Measurements from ENCODE around the gene GSPT1. TPM values are rescaled to one million over a fixed set of nuclear protein-coding genes. Genes with fewer than 3 reads are reported as not detected.
"Not testable (repeated sequence)": the region's sequence is repeated elsewhere in the genome, so short reads cannot be mapped to it uniquely, and the experiment has no call there.

The GSPT1 gene
- total RNA-seq, 2 experiments from 2014 or later = 247 to 250 TPM

- H3K27me3 Mint-ChIP-seq = no peaks in the 10 kb centered on the region
- H3K4me3 Mint-ChIP-seq = peak within 1 kb of the TSS; percentile 99
- DNase-seq = peak; percentile 95
- H3K4me1 Mint-ChIP-seq = peaks cover 44% of the 10 kb centered on the region
- H3K27ac Mint-ChIP-seq = peak within 1 kb of the TSS; percentile 97
- H3K36me3 Mint-ChIP-seq = peaks cover 55% of the 10 kb centered on the region
- H3K9me3 Mint-ChIP-seq = no peaks in the 10 kb centered on the region
Observed at GRCh38 chr16:11851294-11852091, 64.3 kb downstream of the GSPT1 start, which contains the start of gene RSL1D1. Gene RSL1D1, minus strand, starts transcription at chr16:11851542. Its CDS starts 30 bp downstream, at chr16:11851512.

DNA sequence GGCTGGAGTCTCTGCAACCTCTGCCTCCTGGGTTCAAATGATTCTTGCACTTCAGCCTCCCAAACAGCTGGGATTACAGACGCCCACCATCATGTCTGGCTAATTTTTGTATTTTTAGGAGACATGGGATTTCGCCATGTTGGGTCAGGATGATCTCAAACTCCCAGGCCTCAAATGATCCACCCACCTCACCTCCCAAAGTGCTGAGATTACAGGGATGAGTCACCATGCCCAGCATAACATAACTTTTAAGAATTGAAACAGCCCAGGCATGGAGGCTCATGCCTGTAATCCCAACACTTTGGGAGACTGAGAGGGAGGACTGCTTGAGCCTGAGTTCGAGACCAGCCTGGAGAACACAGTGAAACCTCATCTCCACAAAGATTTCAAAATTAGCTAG, 66.9 kb downstream of the GSPT1 start:
- DNase-seq = no peak
- H3K36me3 Mint-ChIP-seq = peaks cover 52% of the 10 kb centered on the region
- no peaks in the 10 kb centered on the region for H3K27me3 Mint-ChIP-seq
- peaks cover 32% of the 10 kb centered on the region for H3K4me1 Mint-ChIP-seq
- H3K9me3 Mint-ChIP-seq = no peaks in the 10 kb centered on the region
- peak overlapping the region; percentile 76 for H3K4me3 Mint-ChIP-seq
- H3K27ac Mint-ChIP-seq = peak overlapping the region; percentile 74

GRCh38 chr16:11844499-11844898, 71.3 kb downstream of the GSPT1 start:
- H3K36me3 Mint-ChIP-seq = peaks cover 42% of the 10 kb centered on the region
- H3K4me3 Mint-ChIP-seq = no peak overlapping the region
- H3K27ac Mint-ChIP-seq = no peak overlapping the region
- peaks cover 26% of the 10 kb centered on the region for H3K4me1 Mint-ChIP-seq
- DNase-seq = no peak
- no peaks in the 10 kb centered on the region for H3K27me3 Mint-ChIP-seq
- no peaks in the 10 kb centered on the region for H3K9me3 Mint-ChIP-seq

GRCh38 chr16:11843861-11844260, 71.9 kb downstream of the GSPT1 start:
- Mint-ChIP-seq H3K27me3 (no peaks in the 10 kb centered on the region), H3K4me3 (no peak overlapping the region), H3K9me3 (no peaks in the 10 kb centered on the region), H3K4me1 (peaks cover 20% of the 10 kb centered on the region), H3K36me3 (peaks cover 40% of the 10 kb centered on the region), H3K27ac (peak overlapping the region; percentile 62)
- DNase-seq = no peak

- Mint-ChIP-seq H3K36me3 (peaks cover 39% of the 10 kb centered on the region), H3K9me3 (no peaks in the 10 kb centered on the region), H3K27ac (no peak overlapping the region), H3K4me3 (no peak overlapping the region), H3K27me3 (no peaks in the 10 kb centered on the region), H3K4me1 (peaks cover 16% of the 10 kb centered on the region)
- no peak for DNase-seq
Observed at GRCh38 chr16:11843206-11843605, 72.5 kb downstream of the GSPT1 start.

- H3K36me3 Mint-ChIP-seq = peaks cover 43% of the 10 kb centered on the region
- DNase-seq = no peak
- no peak overlapping the region for H3K4me3 Mint-ChIP-seq
- H3K27ac Mint-ChIP-seq = no peak overlapping the region
- H3K4me1 Mint-ChIP-seq = peaks cover 6% of the 10 kb centered on the region
- no peaks in the 10 kb centered on the region for H3K27me3 Mint-ChIP-seq
- no peaks in the 10 kb centered on the region for H3K9me3 Mint-ChIP-seq
Observed at GRCh38 chr16:11841026-11841425, 74.7 kb downstream of the GSPT1 start.

DNA sequence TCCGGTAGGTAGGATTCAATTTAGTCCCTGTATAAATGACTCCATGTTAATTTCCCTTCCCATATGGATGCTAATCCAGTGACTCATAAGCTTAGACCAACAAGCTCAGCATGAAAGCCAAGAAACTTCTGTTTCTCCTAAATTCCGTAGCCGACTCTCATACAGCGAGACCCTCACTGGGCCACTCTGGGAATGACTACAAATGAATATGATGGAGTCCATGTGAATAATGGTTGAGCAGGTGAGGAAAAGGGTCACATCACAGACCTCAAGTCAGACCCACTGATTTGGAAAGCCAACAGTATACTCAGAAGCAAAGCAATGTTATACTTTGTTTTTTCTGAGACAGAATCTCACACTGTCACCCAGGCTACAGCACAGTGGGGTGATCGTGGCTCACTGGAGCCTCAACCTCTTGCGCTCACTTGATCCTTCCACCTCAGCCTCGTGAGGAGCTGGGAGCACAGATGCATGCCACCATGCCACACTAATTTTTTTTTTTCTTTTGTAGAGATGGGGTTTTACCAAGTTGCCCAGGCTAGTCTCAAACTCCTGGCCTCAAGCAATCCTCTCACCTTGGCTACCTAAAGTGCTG, 79.0 kb downstream of the GSPT1 start:
- H3K27me3 Mint-ChIP-seq = no peaks in the 10 kb centered on the region
- DNase-seq = no peak
- H3K4me1 Mint-ChIP-seq = no peaks in the 10 kb centered on the region
- H3K27ac Mint-ChIP-seq = no peak overlapping the region
- H3K4me3 Mint-ChIP-seq = no peak overlapping the region
- H3K9me3 Mint-ChIP-seq = no peaks in the 10 kb centered on the region
- peaks cover 30% of the 10 kb centered on the region for H3K36me3 Mint-ChIP-seq

GRCh38 chr16:11835891-11836649, 79.7 kb downstream of the GSPT1 start:
- Mint-ChIP-seq H3K9me3 (no peaks in the 10 kb centered on the region), H3K36me3 (peaks cover 30% of the 10 kb centered on the region), H3K4me1 (no peaks in the 10 kb centered on the region), H3K4me3 (no peak overlapping the region), H3K27me3 (no peaks in the 10 kb centered on the region), H3K27ac (no peak overlapping the region)
- DNase-seq = no peak

GRCh38 chr16:11835309-11835708, 80.4 kb downstream of the GSPT1 start:
- Mint-ChIP-seq H3K4me3 (no peak overlapping the region), H3K9me3 (no peaks in the 10 kb centered on the region), H3K4me1 (no peaks in the 10 kb centered on the region), H3K27me3 (no peaks in the 10 kb centered on the region), H3K27ac (no peak overlapping the region), H3K36me3 (peaks cover 28% of the 10 kb centered on the region)
- DNase-seq = no peak

DNA sequence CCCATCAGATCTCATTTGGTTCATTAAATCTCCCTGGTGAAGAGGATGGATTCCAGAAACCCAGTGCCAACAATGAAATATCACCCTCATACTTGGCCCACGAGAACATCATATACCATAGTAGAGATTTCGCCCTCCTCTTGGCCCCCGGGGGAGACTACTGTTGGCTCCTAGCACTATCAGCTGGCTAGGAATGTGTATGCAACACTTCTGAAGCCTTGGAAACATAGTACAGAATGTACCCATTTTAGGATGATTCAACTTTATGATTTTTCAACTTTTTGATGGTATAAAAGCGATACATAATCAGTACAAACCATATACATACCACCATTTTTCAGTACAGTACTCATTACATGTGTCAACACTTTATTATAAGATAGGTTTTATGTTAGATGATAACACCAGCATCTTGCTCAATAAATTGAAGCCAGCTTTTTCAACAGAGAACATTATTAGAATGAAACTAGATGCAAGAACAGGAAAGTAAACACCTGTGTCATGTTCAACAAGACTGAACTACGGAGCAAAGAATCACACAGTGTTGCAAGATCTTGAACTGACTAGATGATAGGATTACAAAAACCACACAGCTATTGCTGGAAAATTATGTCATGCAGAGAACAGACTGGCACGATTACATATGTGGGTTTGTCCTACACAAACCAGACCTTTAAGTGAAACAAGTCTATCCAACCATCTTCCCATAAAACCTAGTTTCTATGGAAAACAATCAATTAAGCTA, 81.6 kb downstream of the GSPT1 start:
- no peak overlapping the region for H3K4me3 Mint-ChIP-seq
- H3K36me3 Mint-ChIP-seq = peaks cover 20% of the 10 kb centered on the region

DNA sequence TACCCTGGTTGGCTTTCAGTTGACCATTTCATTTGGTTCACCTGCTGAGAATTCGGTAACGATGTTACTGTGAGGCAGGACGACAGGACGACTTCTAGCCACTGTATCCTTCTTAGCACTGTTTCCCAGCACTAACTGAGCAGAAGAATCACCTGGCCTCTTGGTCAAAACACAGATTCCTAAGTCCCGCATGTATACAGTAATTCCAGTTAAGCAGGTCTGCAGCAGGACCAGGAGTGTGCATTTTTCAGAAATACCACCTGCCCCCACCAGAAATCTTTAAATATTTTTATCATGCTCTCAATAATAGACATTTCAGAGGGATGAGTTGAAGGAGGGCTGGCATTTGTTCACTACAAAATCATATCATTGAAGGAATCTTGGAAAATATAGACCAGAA, 87.1 kb downstream of the GSPT1 start:
- DNase-seq = no peak
- H3K36me3 Mint-ChIP-seq = no peaks in the 10 kb centered on the region
- H3K27ac Mint-ChIP-seq = no peak overlapping the region
- no peaks in the 10 kb centered on the region for H3K9me3 Mint-ChIP-seq
- no peaks in the 10 kb centered on the region for H3K27me3 Mint-ChIP-seq
- no peaks in the 10 kb centered on the region for H3K4me1 Mint-ChIP-seq
- no peak overlapping the region for H3K4me3 Mint-ChIP-seq

More for the DNA sequence above, 81.6 kb downstream of the GSPT1 start:
- Mint-ChIP-seq H3K27me3 (no peaks in the 10 kb centered on the region), H3K9me3 (no peaks in the 10 kb centered on the region), H3K27ac (no peak overlapping the region), H3K4me1 (no peaks in the 10 kb centered on the region)
- DNase-seq = no peak

DNA sequence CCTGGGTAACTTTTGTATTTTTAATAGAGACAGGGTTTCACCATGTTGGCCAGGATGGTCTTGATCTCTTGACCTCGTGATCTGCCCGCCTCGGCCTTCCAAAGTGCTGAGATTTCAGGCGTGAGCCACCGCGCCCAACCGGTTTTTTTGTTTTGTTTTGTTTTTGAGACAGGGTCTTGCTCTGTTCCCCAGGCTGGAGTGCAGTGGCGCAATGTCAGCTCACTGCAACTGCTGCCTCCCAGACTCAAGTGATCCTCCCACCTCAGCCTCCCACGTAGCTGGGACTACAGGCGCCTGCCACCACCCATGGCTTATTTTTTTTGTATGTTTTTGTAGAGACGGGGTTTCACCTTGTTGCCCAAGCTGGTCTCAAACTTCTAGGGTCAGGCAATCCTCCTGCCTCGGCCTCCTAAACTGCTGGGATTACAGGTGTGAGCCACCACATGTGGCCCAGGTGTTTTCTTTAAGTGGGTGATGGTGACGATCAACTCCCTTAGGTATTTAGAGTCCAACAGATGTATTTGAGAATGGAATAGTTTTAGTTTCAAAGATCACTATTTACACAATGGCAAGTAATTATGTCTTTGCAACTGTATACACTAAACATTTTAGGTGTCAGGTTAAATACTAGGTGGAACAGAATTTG, 90.1 kb downstream of the GSPT1 start:
- not testable (repeated sequence) for H3K4me1 Mint-ChIP-seq, H3K4me3 Mint-ChIP-seq, H3K36me3 Mint-ChIP-seq, DNase-seq, H3K27me3 Mint-ChIP-seq, H3K9me3 Mint-ChIP-seq, H3K27ac Mint-ChIP-seq

- Mint-ChIP-seq H3K4me3 (no peak overlapping the region), H3K4me1 (no peaks in the 10 kb centered on the region)
Observed at GRCh38 chr16:11824362-11824761, 91.4 kb downstream of the GSPT1 start.

GRCh38 chr16:11823645-11824044, 92.1 kb downstream of the GSPT1 start:
- H3K27me3 Mint-ChIP-seq, H3K9me3 Mint-ChIP-seq, H3K4me3 Mint-ChIP-seq, DNase-seq, H3K27ac Mint-ChIP-seq, H3K4me1 Mint-ChIP-seq, H3K36me3 Mint-ChIP-seq: not testable (repeated sequence)

More at GRCh38 chr16:11824362-11824761, 91.4 kb downstream of the GSPT1 start:
- no peaks in the 10 kb centered on the region for H3K9me3 Mint-ChIP-seq
- no peaks in the 10 kb centered on the region for H3K36me3 Mint-ChIP-seq
- no peak for DNase-seq
- no peaks in the 10 kb centered on the region for H3K27me3 Mint-ChIP-seq
- H3K27ac Mint-ChIP-seq = no peak overlapping the region
